H1 (cell line): ENCODE measurements around the gene BICD1. TPM values are rescaled to one million over a fixed set of nuclear protein-coding genes. Genes with fewer than 3 reads are reported as not detected.
A peak's percentile ranks its signal among the peaks of the same experiment; 100 is the strongest.

Source experiments
- CTCF ChIA-PET: fragments of 300-600 bp; sonication (Branson Sonifier 250); formaldehyde crosslinking; loops from one replicate; lab custom pipeline; 2021; ENCODE audit not compliant: partially characterized antibody; lab: Charles Lee
- POLR2A ChIA-PET: fragments of 300-600 bp; sonication (Branson Sonifier 250); formaldehyde crosslinking; loops from one replicate; lab custom pipeline; 2021; ENCODE audit warnings: inconsistent platforms; ENCODE audit not compliant: partially characterized antibody; lab: Charles Lee
- DNase-seq, 2 experiments: peaks; one replicate each; pipeline versions ENCODE4 v3.0.0 to v3.0.0-alpha.2; 2010 to 2022; ENCODE audit warnings: low spot score in 2 of 2, low read depth in 1 of 2, mixed read lengths in 1 of 2
- FAIRE-seq: peaks from 2 replicates; lab custom pipeline; 2011; peaks lifted over from hg19 to GRCh38; lab: Jason Lieb, UNC
- H2AFZ ChIP-seq: 2 replicates; pipeline ENCODE4 v1.8.1; 2012; ENCODE audit warnings: low read length, inconsistent platforms
- H2AK5ac ChIP-seq: 2 replicates; pipeline ENCODE4 v1.6.1; 2013; ENCODE audit warnings: low read depth, low read length
- H2BK120ac ChIP-seq: replicated peaks from 2 replicates; pipeline ENCODE3; 2013; ENCODE audit warnings: low read depth, low read length, inconsistent platforms
- H2BK12ac ChIP-seq: 2 replicates; pipeline ENCODE4 v1.6.1; 2013; ENCODE audit warnings: low read depth, low read length
- H2BK15ac ChIP-seq: 2 replicates; pipeline ENCODE4 v1.6.1; 2013; ENCODE audit warnings: low read length
- H2BK20ac ChIP-seq: 2 replicates; pipeline ENCODE4 v1.6.1; 2013; ENCODE audit warnings: low read length
- H2BK5ac ChIP-seq: 2 replicates; pipeline ENCODE4 v1.6.1; 2013; ENCODE audit warnings: low read depth, low read length
- H3K14ac ChIP-seq: 2 replicates; pipeline ENCODE4 v1.6.1; 2013; ENCODE audit warnings: inconsistent platforms; ENCODE audit not compliant: insufficient read length
- H3K18ac ChIP-seq: 2 replicates; pipeline ENCODE4 v1.6.1; 2013; ENCODE audit warnings: low read length; ENCODE audit errors: extremely low read depth
- H3K23ac ChIP-seq: 2 replicates; pipeline ENCODE4 v1.6.1; 2013; ENCODE audit warnings: inconsistent platforms; ENCODE audit not compliant: insufficient read length
- H3K23me2 ChIP-seq: 2 replicates; pipeline ENCODE4 v1.6.1; 2013; ENCODE audit warnings: low read depth, low read length
- H3K27ac ChIP-seq: 2 replicates; pipeline ENCODE4 v1.6.1; 2011; ENCODE audit warnings: low read depth, low read length, inconsistent platforms
- H3K27me3 ChIP-seq, 4 experiments: replicated peaks in 1 of 4; 1 replicate in 1 of 4; 2 replicates in 3 of 4; pipeline versions ENCODE4 v1.6.1 to v1.8.1; 2011 to 2013; ENCODE audit warnings: low read length in 3 of 4, mild to moderate bottlenecking in 3 of 4, inconsistent platforms in 2 of 4, mixed read lengths in 2 of 4, moderate library complexity in 1 of 4; ENCODE audit not compliant: control insufficient read depth in 3 of 4, insufficient read depth in 3 of 4; ENCODE audit errors: extremely low read depth in 1 of 4
- H3K36me3 ChIP-seq, 4 experiments: 2 replicates each; pipeline versions ENCODE4 v1.6.1 to v1.8.1; 2011 to 2013; ENCODE audit warnings: mild to moderate bottlenecking in 4 of 4, low read length in 3 of 4, moderate library complexity in 2 of 4, control low read depth in 1 of 4, inconsistent platforms in 1 of 4; ENCODE audit not compliant: insufficient read depth in 4 of 4, control insufficient read depth in 2 of 4
- H3K4ac ChIP-seq: replicated peaks from 2 replicates; pipeline ENCODE3; 2013; ENCODE audit warnings: low read length, low read depth, mixed read lengths, inconsistent platforms; ENCODE audit not compliant: insufficient read length
- H3K4me1 ChIP-seq, 4 experiments: replicated peaks in 1 of 4; 1 replicate in 1 of 4; 2 replicates in 3 of 4; pipeline versions ENCODE4 v1.6.1 to v1.8.1; 2011 to 2013; ENCODE audit warnings: low read length in 3 of 4, inconsistent platforms in 2 of 4, mixed read lengths in 1 of 4; ENCODE audit not compliant: insufficient read depth in 4 of 4, control insufficient read depth in 3 of 4
- H3K4me2 ChIP-seq, 2 experiments: 2 replicates each; pipeline versions ENCODE4 v1.6.1 to v1.8.1; 2011 to 2013; ENCODE audit warnings: low read depth in 2 of 2, low read length in 2 of 2, control low read depth in 1 of 2, inconsistent platforms in 1 of 2, mild to moderate bottlenecking in 1 of 2; ENCODE audit not compliant: insufficient read depth in 1 of 2
- H3K4me3 ChIP-seq, 4 experiments: fragments of 200-600, 300-600 bp in 1 of 4; sonication (generic), shearing (Covaris generic), sonication (Bioruptor Twin) in 1 of 4; 2 replicates each; pipeline versions ENCODE4 v1.5.1 to v1.8.1; 2011 to 2016; ENCODE audit warnings: low read length in 4 of 4, low read depth in 3 of 4, control low read depth in 2 of 4, inconsistent platforms in 2 of 4, mild to moderate bottlenecking in 2 of 4, mixed read lengths in 1 of 4, moderate library complexity in 1 of 4; ENCODE audit not compliant: insufficient read depth in 2 of 4; ENCODE audit errors: extremely low read depth in 1 of 4
- H3K56ac ChIP-seq: replicated peaks from 2 replicates; pipeline ENCODE3; 2013; ENCODE audit warnings: low read depth, mild to moderate bottlenecking, mixed read lengths, low read length, inconsistent platforms; ENCODE audit not compliant: insufficient read length
- H3K79me1 ChIP-seq: 2 replicates; pipeline ENCODE4 v1.6.1; 2013; ENCODE audit warnings: low read depth, low read length, control low read depth
- H3K79me2 ChIP-seq, 2 experiments: 2 replicates each; pipeline versions ENCODE4 v1.6.1 to v1.8.1; 2012 to 2013; ENCODE audit warnings: low read length in 2 of 2, mild to moderate bottlenecking in 2 of 2, inconsistent platforms in 1 of 2; ENCODE audit not compliant: insufficient read depth in 2 of 2, control insufficient read depth in 1 of 2
- H3K9ac ChIP-seq, 4 experiments: replicated peaks in 1 of 4; 1 replicate in 1 of 4; 2 replicates in 3 of 4; pipeline versions ENCODE4 v1.6.1 to v1.8.1; 2011 to 2013; ENCODE audit warnings: low read depth in 3 of 4, low read length in 3 of 4, control low read depth in 2 of 4, mild to moderate bottlenecking in 2 of 4, moderate library complexity in 2 of 4, inconsistent platforms in 1 of 4; ENCODE audit errors: extremely low read depth in 1 of 4
- H3K9me3 ChIP-seq, 2 experiments: 2 replicates each; pipeline versions ENCODE4 v1.6.1 to v1.8.1; 2012 to 2013; ENCODE audit warnings: mild to moderate bottlenecking in 2 of 2, moderate library complexity in 2 of 2, control low read depth in 1 of 2, inconsistent platforms in 1 of 2, low read depth in 1 of 2, low read length in 1 of 2, mixed read lengths in 1 of 2; ENCODE audit not compliant: insufficient read depth in 2 of 2
- H4K20me1 ChIP-seq, 2 experiments: replicated peaks in 1 of 2; 2 replicates each; pipeline versions ENCODE3 to v1.8.1; 2011 to 2013; ENCODE audit warnings: inconsistent platforms in 2 of 2, low read length in 2 of 2, mild to moderate bottlenecking in 1 of 2; ENCODE audit not compliant: insufficient read depth in 2 of 2, control insufficient read depth in 1 of 2
- H4K5ac ChIP-seq: 2 replicates; pipeline ENCODE4 v1.6.1; 2013; ENCODE audit warnings: low read length, low read depth, mixed read lengths, inconsistent platforms; ENCODE audit not compliant: insufficient read length
- H4K8ac ChIP-seq: 2 replicates; pipeline ENCODE4 v1.8.0; 2013; ENCODE audit warnings: mild to moderate bottlenecking, moderate library complexity, low read length, inconsistent platforms; ENCODE audit not compliant: insufficient read depth; ENCODE audit errors: extremely low read depth
- H4K91ac ChIP-seq: replicated peaks from 2 replicates; pipeline ENCODE3; 2013; ENCODE audit warnings: low read length, mixed read lengths, inconsistent platforms; ENCODE audit not compliant: insufficient read length
- ATF2 ChIP-seq: IDR thresholded peaks from 2 replicates; pipeline ENCODE4 v1.6.1; 2012; ENCODE audit warnings: low read length, inconsistent platforms
- ATF3 ChIP-seq: IDR thresholded peaks from 2 replicates; pipeline ENCODE4 v1.6.1; 2011; ENCODE audit warnings: low read depth, mild to moderate bottlenecking, low read length; ENCODE audit not compliant: insufficient read depth
- CEBPB ChIP-seq: IDR thresholded peaks from 2 replicates; pipeline ENCODE4 v1.6.1; 2012; ENCODE audit warnings: low read depth, low read length
- CHD1 ChIP-seq: IDR thresholded peaks from 2 replicates; pipeline ENCODE4 v1.6.1; 2012; ENCODE audit warnings: low read depth, low read length, improper control_type of control experiment
- EGR1 ChIP-seq: IDR thresholded peaks from 2 replicates; pipeline ENCODE4 v1.6.1; 2011; ENCODE audit warnings: low read depth, low read length, borderline replicate concordance
- HDAC6 ChIP-seq: IDR thresholded peaks from one replicate; pipeline ENCODE4 v1.7.1; 2012; ENCODE audit warnings: low read depth, mild to moderate bottlenecking, inconsistent platforms, low read length, moderate library complexity
- KDM4A ChIP-seq: IDR thresholded peaks from one replicate; pipeline ENCODE4 v1.7.1; 2012; ENCODE audit warnings: low read depth, mild to moderate bottlenecking, moderate library complexity, low read length, inconsistent platforms; ENCODE audit not compliant: severe bottlenecking
- NANOG ChIP-seq: IDR thresholded peaks from 2 replicates; pipeline ENCODE4 v1.6.1; 2011; ENCODE audit warnings: low read length, low read depth, mild to moderate bottlenecking, inconsistent platforms; ENCODE audit not compliant: insufficient read depth, poor library complexity, severe bottlenecking
- RAD21 ChIP-seq, 2 experiments: IDR thresholded peaks in 1 of 2; conservative IDR thresholded peaks in 1 of 2; 2 replicates each; pipeline ENCODE4 v1.6.1; 2011; ENCODE audit warnings: low read depth in 2 of 2, low read length in 2 of 2, improper control_type of control experiment in 1 of 2, inconsistent platforms in 1 of 2, mild to moderate bottlenecking in 1 of 2, moderate library complexity in 1 of 2
- RNF2 ChIP-seq: fragments of 200-900, 300-1000 bp; sonication (generic); IDR thresholded peaks from 2 replicates; pipeline ENCODE4 v1.7.1; 2016; ENCODE audit warnings: borderline replicate concordance, low read depth, mild to moderate bottlenecking, antibody characterized with exemption, low read length; ENCODE audit not compliant: poor library complexity, severe bottlenecking; ENCODE audit errors: missing control alignments
- WGBS, 2 experiments: shearing (Covaris generic) in 1 of 2; methylation state at CpG; one replicate each; pipeline versions ENCODE4 v1.1.6 to v1.1.7; 2013 to 2015; ENCODE audit warnings: low lambda C conversion rate in 2 of 2, mixed read lengths in 2 of 2, inconsistent platforms in 1 of 2, low coverage in 1 of 2, missing lambda C conversion rate in 1 of 2; ENCODE audit not compliant: insufficient replicate concordance in 2 of 2, insufficient coverage in 1 of 2, insufficient read length in 1 of 2; ENCODE audit errors: extremely low coverage in 1 of 2, missing lambda C conversion rate in 1 of 2; 5-methylcytosine and 5-hydroxymethylcytosine counted together
- polyA plus RNA-seq, 7 experiments: library from polyadenylated mRNA; depleted of rRNA in 3 of 7; stranded (reverse) in 5 of 7; unstranded in 2 of 7; fragments of >200 nt in 5 of 7; fragments of 200-250 nt in 2 of 7; gene quantifications; 1 replicate in 5 of 7; 2 replicates in 1 of 7; 4 replicates in 1 of 7; pipeline versions ENCODE4 v1.2.1 to v1.2.3, GENCODE V29; 2011 to 2013; ENCODE audit warnings: missing spikeins in 2 of 7, mixed read lengths in 2 of 7
- total RNA-seq: library from RNA; stranded (reverse); fragmentation: NEBNext Ultra II Directional; extraction: Animal tissue kit (Norgen Biotek cat#: 25700); gene quantifications from 2 replicates; pipeline ENCODE4 v1.2.1, GENCODE V29; 2021

Gene BICD1
- total and polyA plus RNA-seq, 2 of the 8 experiments (the other 6 are each of a cell fraction or from before 2014, with no cell fraction given), result 34.1 to 58.4 TPM

- Histone ChIP-seq H2BK5ac (0 out of 2 replicates have a peak overlapping the region, but pooled peaks have one; percentile 55), H3K4me1 (peaks cover 13 to 21% (median 18%) of the 10 kb centered on the region in 4 experiments)
- no peak for FAIRE-seq
- no peak for TF ChIP-seq HDAC6
- no peak for TF ChIP-seq NANOG
- no peak for TF ChIP-seq ATF2
- TF ChIP-seq EGR1, result no peak
- TF ChIP-seq RAD21 (IDR thresholded peaks at IDR 0.05 in 1 of 2, conservative IDR thresholded peaks at IDR 0.05 in 1 of 2; ENCODE audit: low read depth in 2 of 2, low read length in 2 of 2), result no peak
- no peak for TF ChIP-seq CEBPB
- TF ChIP-seq ATF3, result no peak
- TF ChIP-seq CHD1, result no peak
- no peak for TF ChIP-seq KDM4A
- TF ChIP-seq RNF2, result no peak
Measured at GRCh38 chr12:32418221-32418620, 311.6 kb downstream of the BICD1 start.

More at GRCh38 chr12:32418221-32418620, 311.6 kb downstream of the BICD1 start:
- no peak overlapping the region for H3K4ac ChIP-seq
- DNase-seq, result no peak
- H3K4me3 ChIP-seq, result no peak overlapping the region
- no peak overlapping the region for H2BK20ac ChIP-seq
- no peak overlapping the region for H3K14ac ChIP-seq
- H4K20me1 ChIP-seq, result peaks cover 21 to 38% of the 10 kb centered on the region in 2 experiments
- H3K56ac ChIP-seq, result no peak overlapping the region
- no peak overlapping the region for H4K5ac ChIP-seq
- H2BK15ac ChIP-seq, result no peak overlapping the region
- H3K18ac ChIP-seq, result peak overlapping the region; percentile 32; the same call in 1 of the 2 replicates
- peaks cover 35 to 99% of the 10 kb centered on the region in 2 experiments for H3K79me2 ChIP-seq
- no peaks in the 10 kb centered on the region for H3K27me3 ChIP-seq
- CTCF ChIA-PET, result interaction anchor here (1.1 to 1.5 kb wide), 2 partner anchors 11 to 163 kb away, joined by 3 to 5 read pairs; no protein-coding TSS in a partner anchor
- H3K27ac ChIP-seq, result peak overlapping the region; percentile 20; the same call in 1 of the 2 replicates
- H3K9me3 ChIP-seq, result no peaks in the 10 kb centered on the region; a peak in 1 of 4 replicates
- peaks cover 0 to 15% (median 0%) of the 10 kb centered on the region in 4 experiments; a peak in 2 of 8 replicates for H3K36me3 ChIP-seq
- 99% methylated on average over 5 of the region's 5 CpGs; no CpG with 5 or more reads in 1 of the 2 experiments for WGBS, 2 experiments
- POLR2A ChIA-PET, result no interaction called here
- H3K9ac ChIP-seq, result no peak overlapping the region
- peak overlapping the region in 1 of 2 experiments; percentile 40; a peak in 1 of 4 replicates for H3K4me2 ChIP-seq
- no peak overlapping the region; the same call in 1 of the 2 replicates for H4K8ac ChIP-seq
- no peak overlapping the region for H2BK120ac ChIP-seq
- H3K23ac ChIP-seq, result no peak overlapping the region
- no peaks in the 10 kb centered on the region for H3K23me2 ChIP-seq
- no peak overlapping the region for H2AFZ ChIP-seq
- H4K91ac ChIP-seq, result no peak overlapping the region
- peaks cover 11% of the 10 kb centered on the region for H3K79me1 ChIP-seq
- H2AK5ac ChIP-seq, result no peak overlapping the region; the same call in 1 of the 2 replicates
- no peak overlapping the region for H2BK12ac ChIP-seq
